Left ventricle myocardium superior (tissue), 1 donor: ENCODE results near the gene LIN52. TPM values are rescaled to one million over a fixed set of nuclear protein-coding genes. Genes with fewer than 3 reads are reported as not detected.
A peak's percentile ranks its signal among the peaks of the same experiment; 100 is the strongest.

ENCODE experiments used
- ATAC-seq: fragments of 200-7000 bp; cut with Tn5 transposase; one replicate; pipeline ENCODE4 v1.9.1; 2020; ENCODE audit warnings: mild to moderate bottlenecking, moderate library complexity
- DNase-seq: peaks from one replicate; pipeline ENCODE4 v3.0.0-alpha.2; 2020
- intact Hi-C: fragments of 100-400 bp; cut with micrococcal nuclease; formaldehyde crosslinking; loops from one replicate; pipeline ENCODE4 v1.11.0; 2022
- long read RNA-seq: library from polyadenylated mRNA; unstranded; transcript quantifications from one replicate; pipeline ENCODE4 v2.0.0, GENCODE V29; 2021
- total RNA-seq: library from RNA; stranded (reverse); fragmentation: NEBNext Ultra II Directional; extraction: Animal tissue kit (Norgen Biotek cat#: 25700); gene quantifications from one replicate; pipeline ENCODE4 v1.2.1, GENCODE V29; 2021
- donor health status: DM: no; HTN: yes; CAD: no; lungs with severe emphysema.

Gene LIN52
- 6.9 TPM for total RNA-seq
- long read RNA-seq, transcript LIN52-205 (6 exons, 2,776 nt), result major isoform, 13 of 16 reads
- long read RNA-seq, partial matches to known transcripts, result 0 of 16 reads
- long read RNA-seq, other reads (novel, unspliced or antisense), result 3 of 16 reads

GRCh38 chr14:74084277-74085046 lies at the start of gene LIN52, which contains the start of gene ALDH6A1:
TSS of gene LIN52 (plus strand) at chr14:74084956. CDS start at chr14:74084975, 19 bp downstream.
TSS of gene ALDH6A1 (minus strand) at chr14:74084453. CDS start at chr14:74084394, 59 bp downstream.
- DNase-seq (peak; percentile 98), ATAC-seq (peak; percentile 97)
- intact Hi-C loops, result no loop called here

GRCh38 chr14:74035556-74035955 lies 49.2 kb upstream of the LIN52 start:
- no peak for ATAC-seq
- intact Hi-C loops, result no loop called here
- DNase-seq, result no peak

- ATAC-seq (no peak), DNase-seq (no peak)
Measured at GRCh38 chr14:74038020-74038859, 46.5 kb upstream of the LIN52 start.

GRCh38 chr14:74042296-74042695 lies 42.5 kb upstream of the LIN52 start:
- DNase-seq, result no peak
- intact Hi-C loops, result no loop called here
- no peak for ATAC-seq

More at GRCh38 chr14:74038020-74038859, 46.5 kb upstream of the LIN52 start:
- intact Hi-C loops, result no loop called here

GRCh38 chr14:74045522-74045921 lies 39.2 kb upstream of the LIN52 start:
- ATAC-seq (no peak), DNase-seq (no peak)
- intact Hi-C loops, result no loop called here

- no peak for ATAC-seq
- no peak for DNase-seq
- intact Hi-C loops, result no loop called here
Measured at GRCh38 chr14:74048281-74048680, 36.5 kb upstream of the LIN52 start.

- intact Hi-C loops, result no loop called here
- DNase-seq, result no peak
- ATAC-seq, result no peak
Measured at GRCh38 chr14:74049876-74050495, 34.8 kb upstream of the LIN52 start.

- intact Hi-C loops, result no loop called here
- ATAC-seq, result no peak
- DNase-seq, result no peak
Measured at GRCh38 chr14:74062809-74063150, 22.0 kb upstream of the LIN52 start.

- intact Hi-C loops, result no loop called here
- DNase-seq (no peak), ATAC-seq (no peak)
Measured at GRCh38 chr14:74064426-74064825, 20.3 kb upstream of the LIN52 start.

- intact Hi-C loops, result no loop called here
- ATAC-seq, result no peak
Measured at GRCh38 chr14:74064883-74065282, 19.9 kb upstream of the LIN52 start.

GRCh38 chr14:74065746-74066575 lies 18.8 kb upstream of the LIN52 start:
- DNase-seq, result no peak
- ATAC-seq, result no peak
- intact Hi-C loops, result no loop called here

More at GRCh38 chr14:74064883-74065282, 19.9 kb upstream of the LIN52 start:
- no peak for DNase-seq

GRCh38 chr14:74077401-74077800 lies 7.4 kb upstream of the LIN52 start:
- ATAC-seq (no peak), DNase-seq (no peak)
- intact Hi-C loops, result no loop called here

- no peak for ATAC-seq
- intact Hi-C loops, result no loop called here
Measured at GRCh38 chr14:74080820-74081460, 3.8 kb upstream of the LIN52 start.

GRCh38 chr14:74081491-74081890 lies 3.3 kb upstream of the LIN52 start:
- DNase-seq (no peak), ATAC-seq (no peak)
- intact Hi-C loops, result no loop called here

More at GRCh38 chr14:74080820-74081460, 3.8 kb upstream of the LIN52 start:
- no peak for DNase-seq

GRCh38 chr14:74083161-74083560 lies 1.6 kb upstream of the LIN52 start:
- DNase-seq (no peak), ATAC-seq (no peak)
- intact Hi-C loops, result no loop called here

GRCh38 chr14:74083784-74084276 lies 926 bp upstream of the LIN52 start:
- DNase-seq, result no peak

GRCh38 chr14:74085047-74085637 lies 386 bp downstream of the LIN52 start:
- intact Hi-C loops, result no loop called here
- ATAC-seq, result peak; percentile 5
- peak; percentile 33 for DNase-seq

More at GRCh38 chr14:74083784-74084276, 926 bp upstream of the LIN52 start:
- intact Hi-C loops, result no loop called here
- peak; percentile 23 for ATAC-seq

- intact Hi-C loops, result no loop called here
- no peak for DNase-seq
- no peak for ATAC-seq
Measured at GRCh38 chr14:74085828-74086227, 1.1 kb downstream of the LIN52 start.
